Right atrium auricular region (tissue), 2 donors: Measurements from ENCODE around the gene OR1D5. TPM values are rescaled to one million over a fixed set of nuclear protein-coding genes. Genes with fewer than 3 reads are reported as not detected.

Source experiments
- total RNA-seq, 2 donors: library from RNA; depleted of rRNA; stranded (reverse); fragments of >200 nt; gene quantifications; one replicate each; pipeline ENCODE4 v1.1.0, GENCODE V29; 2016

The OR1D5 gene
- total RNA-seq, 2 donors from 2014 or later, result not detected

Other genes starting within 250 kb of the OR1D5 start
- gene OR1D2, start 40.8 kb upstream of the OR1D5 start, total RNA-seq, result not detected
- not detected for gene OR1G1, start 63.9 kb upstream of the OR1D5 start, total RNA-seq
- not detected for gene OR1A2, start 133.9 kb upstream of the OR1D5 start, total RNA-seq
- gene OR1A1, start 144.1 kb upstream of the OR1D5 start, total RNA-seq, result not detected
- gene OR3A1, start 234.8 kb upstream of the OR1D5 start, total RNA-seq, result not detected